NCI-H1048 (cell line): ENCODE results near the gene ATG101.

ENCODE experiments used
- DNase-seq: peaks from one replicate; lab custom pipeline; 2025; lab: John Stamatoyannopoulos, UW

The ATG101 gene

DNA sequence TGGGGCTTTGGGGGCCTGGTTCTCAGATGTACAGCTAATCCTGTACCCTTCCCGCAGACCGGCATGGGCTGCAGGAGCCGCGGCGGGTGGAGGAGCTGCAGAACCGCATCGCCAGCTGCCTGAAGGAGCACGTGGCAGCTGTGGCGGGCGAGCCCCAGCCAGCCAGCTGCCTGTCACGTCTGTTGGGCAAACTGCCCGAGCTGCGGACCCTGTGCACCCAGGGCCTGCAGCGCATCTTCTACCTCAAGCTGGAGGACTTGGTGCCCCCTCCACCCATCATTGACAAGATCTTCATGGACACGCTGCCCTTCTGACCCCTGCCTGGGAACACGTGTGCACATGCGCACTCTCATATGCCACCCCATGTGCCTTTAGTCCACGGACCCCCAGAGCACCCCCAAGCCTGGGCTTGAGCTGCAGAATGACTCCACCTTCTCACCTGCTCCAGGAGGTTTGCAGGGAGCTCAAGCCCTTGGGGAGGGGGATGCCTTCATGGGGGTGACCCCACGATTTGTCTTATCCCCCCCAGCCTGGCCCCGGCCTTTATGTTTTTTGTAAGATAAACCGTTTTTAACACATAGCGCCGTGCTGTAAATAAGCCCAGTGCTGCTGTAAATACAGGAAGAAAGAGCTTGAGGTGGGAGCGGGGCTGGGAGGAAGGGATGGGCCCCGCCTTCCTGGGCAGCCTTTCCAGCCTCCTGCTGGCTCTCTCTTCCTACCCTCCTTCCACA, 11.0 kb upstream of the ATG101 start:
- DNase-seq = no peak

- no peak for DNase-seq
Measured at GRCh38 chr12:52059582-52060497, 9.9 kb upstream of the ATG101 start.

GRCh38 chr12:52060498-52061177, 9.1 kb upstream of the ATG101 start:
- no peak for DNase-seq

DNA sequence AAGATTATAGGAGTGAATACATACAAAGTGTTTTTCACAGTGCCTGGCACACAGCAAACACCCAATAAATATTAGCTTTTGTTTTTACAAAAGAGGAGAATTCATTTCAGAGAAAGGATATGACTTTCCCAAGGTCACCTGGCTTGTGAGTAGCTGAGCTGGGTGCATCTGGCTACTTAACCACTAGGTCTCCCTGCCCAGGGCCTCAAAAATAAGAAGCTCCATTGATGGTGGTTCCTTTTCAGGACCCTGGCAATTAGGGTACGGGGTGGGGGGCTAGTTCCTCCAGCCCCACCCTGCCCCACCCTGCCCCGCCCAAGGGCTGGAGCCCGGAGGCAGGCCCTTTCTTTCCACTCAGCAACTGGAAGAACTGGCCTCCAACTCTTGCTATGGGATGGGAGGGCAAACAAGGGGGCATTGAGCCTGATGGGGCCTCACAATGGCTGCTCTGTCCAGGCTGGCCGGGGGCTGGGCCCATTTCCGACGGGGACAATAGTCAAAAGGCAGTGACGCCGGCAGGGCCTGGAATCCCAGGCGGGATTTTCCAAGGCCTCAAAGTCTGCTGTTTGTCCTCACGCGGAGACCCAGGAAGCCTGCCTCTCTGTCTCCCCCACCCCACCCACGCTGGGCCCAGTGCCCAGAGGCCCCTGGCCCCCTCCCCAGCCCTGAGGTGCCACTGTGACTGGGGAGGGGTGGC, 8.2 kb upstream of the ATG101 start:
- no peak for DNase-seq

- DNase-seq = no peak
Measured at GRCh38 chr12:52062167-52063081, 7.4 kb upstream of the ATG101 start.

GRCh38 chr12:52063082-52063924, 6.5 kb upstream of the ATG101 start:
- DNase-seq = no peak

DNA sequence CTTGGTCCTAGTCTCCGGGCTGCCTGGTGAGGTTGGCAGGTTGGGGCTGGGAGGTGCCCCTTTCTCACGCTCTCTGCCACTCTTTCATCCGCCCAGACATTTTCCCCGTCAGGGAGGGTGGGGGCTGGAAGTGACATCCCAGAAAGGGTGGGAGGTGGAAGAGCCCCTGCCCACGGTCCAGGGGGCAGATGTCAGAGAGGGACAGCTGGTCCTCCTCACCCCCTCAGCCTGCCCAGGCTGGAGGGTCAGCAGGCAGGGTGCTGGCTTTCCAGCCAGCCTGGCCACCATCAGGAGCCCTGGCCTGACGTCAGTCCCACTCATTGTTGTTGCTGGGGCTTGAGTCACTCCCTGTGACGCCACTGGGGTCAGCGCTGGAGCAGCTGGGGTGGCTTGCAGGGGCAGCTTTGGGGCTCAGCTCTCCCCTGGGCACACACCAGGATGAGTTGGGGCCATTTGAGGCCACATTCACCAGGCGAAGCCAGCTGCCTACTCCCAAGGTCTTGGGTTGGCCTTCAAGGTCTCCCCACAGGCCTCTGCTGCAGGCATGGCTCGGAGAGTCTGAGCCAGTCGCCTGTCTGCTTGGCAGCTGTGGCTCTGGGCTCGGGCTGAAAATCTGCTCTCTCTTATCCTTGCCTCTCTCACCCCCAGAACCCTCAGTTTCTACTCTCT, 5.7 kb upstream of the ATG101 start:
- no peak for DNase-seq

- no peak for DNase-seq
Measured at GRCh38 chr12:52066346-52067080, 3.3 kb upstream of the ATG101 start.

- no peak for DNase-seq
Measured at GRCh38 chr12:52067081-52067374, 2.8 kb upstream of the ATG101 start.

GRCh38 chr12:52070185-52070925, 577 bp downstream of the ATG101 start:
- DNase-seq = no peak

DNA sequence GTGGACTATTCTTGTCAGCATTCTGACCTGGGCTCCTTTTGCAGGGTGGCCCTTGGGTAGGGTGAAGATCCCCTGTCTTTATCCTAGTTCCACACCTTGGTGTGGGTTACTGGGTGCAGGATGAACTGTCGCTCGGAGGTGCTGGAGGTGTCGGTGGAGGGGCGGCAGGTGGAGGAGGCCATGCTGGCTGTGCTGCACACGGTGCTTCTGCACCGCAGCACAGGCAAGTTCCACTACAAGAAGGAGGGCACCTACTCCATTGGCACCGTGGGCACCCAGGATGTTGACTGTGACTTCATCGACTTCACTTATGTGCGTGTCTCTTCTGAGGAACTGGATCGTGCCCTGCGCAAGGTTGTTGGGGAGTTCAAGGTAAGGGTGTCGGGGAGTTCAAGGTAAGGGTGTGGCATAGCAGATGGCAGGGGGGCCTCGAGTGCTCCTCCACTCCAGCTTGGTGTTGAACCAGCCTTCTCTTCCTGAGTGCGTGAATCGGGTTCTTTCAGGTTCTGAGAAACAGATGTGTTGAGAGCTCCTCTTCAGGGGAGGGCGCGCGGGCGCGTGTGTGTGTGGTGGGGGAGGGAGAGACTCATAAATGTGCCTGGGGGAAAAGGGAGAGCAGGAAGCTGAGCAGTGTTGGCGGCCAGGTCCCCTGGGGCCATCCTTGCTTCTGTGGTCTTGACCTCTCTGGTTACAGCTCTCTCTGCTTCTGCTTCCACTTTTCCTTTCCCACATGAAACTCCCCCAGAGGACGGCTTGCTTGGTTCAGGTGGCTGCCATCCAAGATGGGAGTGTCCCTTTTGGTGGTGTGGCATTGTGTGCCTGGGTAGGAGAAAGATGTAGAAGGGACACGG, 4.0 kb downstream of the ATG101 start:
- no peak for DNase-seq

- DNase-seq = no peak
Measured at GRCh38 chr12:52074971-52075724, 5.4 kb downstream of the ATG101 start.

DNA sequence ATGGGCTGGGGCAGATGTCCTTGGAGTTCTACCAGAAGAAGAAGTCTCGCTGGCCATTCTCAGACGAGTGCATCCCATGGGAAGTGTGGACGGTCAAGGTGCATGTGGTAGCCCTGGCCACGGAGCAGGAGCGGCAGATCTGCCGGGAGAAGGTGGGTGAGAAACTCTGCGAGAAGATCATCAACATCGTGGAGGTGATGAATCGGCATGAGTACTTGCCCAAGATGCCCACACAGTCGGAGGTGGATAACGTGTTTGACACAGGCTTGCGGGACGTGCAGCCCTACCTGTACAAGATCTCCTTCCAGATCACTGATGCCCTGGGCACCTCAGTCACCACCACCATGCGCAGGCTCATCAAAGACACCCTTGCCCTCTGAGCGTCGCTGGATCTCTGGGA, 7.0 kb downstream of the ATG101 start:
- no peak for DNase-seq

DNA sequence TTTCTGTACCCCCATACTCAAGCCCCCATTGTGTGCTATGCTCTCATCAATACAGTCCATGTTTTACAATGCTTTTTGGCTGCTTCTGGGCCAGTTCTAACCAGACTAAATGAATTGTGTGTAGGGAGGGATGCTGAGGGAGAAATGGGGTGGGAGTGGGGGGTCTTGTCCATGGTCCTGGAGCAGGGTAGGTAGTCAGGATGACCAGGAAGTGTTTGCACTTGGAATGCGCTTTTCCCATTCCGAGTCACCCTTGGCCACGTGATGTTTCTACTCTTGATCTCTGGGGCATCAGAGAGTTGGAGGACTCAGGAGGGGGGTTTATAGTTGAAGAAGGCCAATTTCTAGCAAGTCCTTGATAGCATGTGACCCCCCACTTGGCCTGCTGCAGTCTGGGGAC, 8.5 kb downstream of the ATG101 start:
- no peak for DNase-seq

GRCh38 chr12:52079576-52080402, 10.0 kb downstream of the ATG101 start, which contains the start of gene SMIM41:
SMIM41 (plus strand) TSS chr12:52079704; CDS start chr12:52079780, 76 bp downstream.
- no peak for DNase-seq
